GM12878 (cell line): Measurements from ENCODE around the gene KIFC3. TPM values are rescaled to one million over a fixed set of nuclear protein-coding genes. Genes with fewer than 3 reads are reported as not detected.

ENCODE experiments used
- ATAC-seq: fragments of 200-7000 bp; cut with Tn5 transposase; 3 replicates; pipeline ENCODE4 v1.9.1; 2020; ENCODE audit warnings: mild to moderate bottlenecking, moderate library complexity
- BruUV-seq: library from RNA; stranded (reverse); fragments of 400-500 nt; replicated peaks from 2 replicates; lab custom pipeline; 2021; lab: Mats Ljungman, UMichigan
- CTCF ChIA-PET: fragments of 300-600 bp; sonication (Branson Sonifier 250); formaldehyde crosslinking; extraction: SDS; loops from one replicate; lab custom pipeline; 2021; ENCODE audit warnings: inconsistent platforms; lab: Yijun Ruan, JAX
- POLR2A ChIA-PET: fragments of 350-600 bp; formaldehyde crosslinking; extraction: SDS; loops from one replicate; lab custom pipeline; 2021; ENCODE audit warnings: inconsistent platforms; lab: Charles Lee
- RAD21 ChIA-PET: fragments of 300-600 bp; sonication (Branson Sonifier 250); formaldehyde crosslinking; loops from one replicate; lab custom pipeline; 2023; ENCODE audit warnings: antibody characterized with exemption; ENCODE audit not compliant: unreplicated experiment; lab: Charles Lee
- SMC1A ChIA-PET: fragments of 300-600 bp; sonication (Branson Sonifier 250); formaldehyde crosslinking; loops from one replicate; lab custom pipeline; 2023; ENCODE audit not compliant: unreplicated experiment, uncharacterized antibody; lab: Charles Lee
- DNase-seq: peaks from one replicate; pipeline ENCODE4 v3.0.0-alpha.2; 2011; ENCODE audit warnings: low read depth, low spot score
- FAIRE-seq: peaks from 3 replicates; lab custom pipeline; 2011; peaks lifted over from hg19 to GRCh38; lab: Jason Lieb, UNC
- H2AFZ ChIP-seq: 2 replicates; pipeline ENCODE4 v1.6.0; 2011; ENCODE audit warnings: low read depth, low read length, control low read depth; ENCODE audit not compliant: control insufficient read depth
- H3K27ac ChIP-seq: 2 replicates; pipeline ENCODE4 v1.5.1; 2011; ENCODE audit warnings: control low read depth; ENCODE audit not compliant: control insufficient read depth, insufficient read depth
- H3K27me3 ChIP-seq, 2 experiments: replicated peaks in 1 of 2; 2 replicates each; pipeline versions ENCODE4 v1.6.0 to v1.6.1; 2011; ENCODE audit warnings: low read length in 1 of 2; ENCODE audit not compliant: control insufficient read depth in 2 of 2, insufficient read depth in 2 of 2
- H3K36me3 ChIP-seq, 2 experiments: 2 replicates each; pipeline ENCODE4 v1.5.1; 2011; ENCODE audit warnings: low read length in 1 of 2; ENCODE audit not compliant: control insufficient read depth in 2 of 2, insufficient read depth in 2 of 2
- H3K4me1 ChIP-seq: 2 replicates; pipeline ENCODE4 v1.6.1; 2011; ENCODE audit warnings: mild to moderate bottlenecking, low read length, moderate library complexity, mixed read lengths; ENCODE audit not compliant: control insufficient read depth, insufficient read depth
- H3K4me2 ChIP-seq: 2 replicates; pipeline ENCODE4 v1.6.0; 2011; ENCODE audit warnings: control low read depth; ENCODE audit not compliant: control insufficient read depth, insufficient read depth
- H3K4me3 ChIP-seq: fragments of 200-600 bp; sonication (generic); 2 replicates; pipeline ENCODE4 v1.5.1; 2016
- H3K79me2 ChIP-seq: 2 replicates; pipeline ENCODE4 v1.6.0; 2011; ENCODE audit warnings: low read length; ENCODE audit not compliant: control insufficient read depth, insufficient read depth
- H3K9ac ChIP-seq: 2 replicates; pipeline ENCODE4 v1.8.0; 2011; ENCODE audit warnings: low read length, control low read depth, mixed read lengths; ENCODE audit not compliant: control insufficient read depth, insufficient read depth
- H3K9me3 ChIP-seq: replicated peaks from 3 replicates; pipeline ENCODE4 v1.5.1; 2011; ENCODE audit warnings: mild to moderate bottlenecking, low read length; ENCODE audit not compliant: control insufficient read depth, insufficient read depth
- H4K20me1 ChIP-seq: 2 replicates; pipeline ENCODE4 v1.6.0; 2011; ENCODE audit not compliant: control insufficient read depth, insufficient read depth
- IKZF2 ChIP-seq, 2 experiments: fragments of 450-650 bp; IDR thresholded peaks; 2 replicates each; pipeline ENCODE4 v1.6.1; 2017; ENCODE audit warnings: mild to moderate bottlenecking in 2 of 2, moderate library complexity in 2 of 2
- MEF2B ChIP-seq: fragments of 450-650 bp; IDR thresholded peaks from 2 replicates; pipeline ENCODE4 v1.6.1; 2018; ENCODE audit warnings: mild to moderate bottlenecking, moderate library complexity; ENCODE audit not compliant: partially characterized antibody, poor library complexity, severe bottlenecking
- SIX5 ChIP-seq: IDR thresholded peaks from 2 replicates; pipeline ENCODE4 v1.6.1; 2011; ENCODE audit warnings: mild to moderate bottlenecking, low read depth, low read length, moderate library complexity; ENCODE audit not compliant: severe bottlenecking
- SMARCA5 ChIP-seq: fragments of 450-650 bp; IDR thresholded peaks from 2 replicates; pipeline ENCODE4 v1.6.1; 2017; ENCODE audit warnings: mild to moderate bottlenecking
- TCF12 ChIP-seq: IDR thresholded peaks from 2 replicates; pipeline ENCODE4 v1.6.1; 2011; ENCODE audit warnings: low read depth, mild to moderate bottlenecking, low read length
- TCF3 ChIP-seq: IDR thresholded peaks from 2 replicates; pipeline ENCODE4 v1.6.1; 2012; ENCODE audit warnings: low read depth, mild to moderate bottlenecking, low read length, borderline replicate concordance; ENCODE audit not compliant: insufficient read depth
- YBX1 ChIP-seq: fragments of 450-650 bp; IDR thresholded peaks from 2 replicates; pipeline ENCODE4 v1.6.1; 2016; ENCODE audit warnings: antibody characterized with exemption
- WGBS: methylation state at CpG from one replicate; pipeline ENCODE4 v1.1.6; 2016; ENCODE audit warnings: low lambda C conversion rate; ENCODE audit not compliant: insufficient replicate concordance, insufficient coverage; ENCODE audit errors: missing lambda C conversion rate; 5-methylcytosine and 5-hydroxymethylcytosine counted together
- in situ Hi-C: fragments of 300-500 bp; cut with MboI; formaldehyde crosslinking; loops from 9 replicates; pipeline ENCODE4 v1.14.3; 2018; ENCODE audit warnings: mixed read lengths
- intact Hi-C: fragments of 100-400 bp; cut with micrococcal nuclease; formaldehyde crosslinking; loops from one replicate; pipeline ENCODE4 v1.14.2; 2022; ENCODE audit not compliant: unreplicated experiment
- polyA plus RNA-seq, 11 experiments: library from polyadenylated mRNA; depleted of rRNA in 4 of 11; unstranded in 6 of 11; stranded (reverse) in 5 of 11; fragments of >200 nt; fragmentation: Nextera tagmentation in 4 of 11; fragmentation: Illumina TruSeq in 1 of 11; extraction: Ambion mirVana in 4 of 11; extraction: Trizol in 1 of 11; gene quantifications; 1 replicate in 1 of 11; 2 replicates in 10 of 11; pipeline versions ENCODE4 v1.2.1 to v1.2.3, GENCODE V29; 2011 to 2016; ENCODE audit warnings: inconsistent platforms in 2 of 11, missing spikeins in 2 of 11, low read depth in 1 of 11
- total RNA-seq, 4 experiments: library from RNA; depleted of rRNA in 3 of 4; stranded (reverse); fragments of >200 nt in 3 of 4; fragmentation: Illumina TruSeq in 1 of 4; extraction: Trizol in 1 of 4; gene quantifications; 2 replicates each; pipeline versions ENCODE4 v1.2.1 to v1.2.3, GENCODE V29; 2013 to 2021
- TF ChIP-seq, protein P1 (sequence below): fragments of 450-650 bp; IDR thresholded peaks from 2 replicates; pipeline ENCODE4 v1.6.1; 2017; ENCODE audit warnings: borderline replicate concordance
- TF ChIP-seq, protein P2 (sequence below): fragments of 450-650 bp; IDR thresholded peaks from 2 replicates; pipeline ENCODE4 v1.6.1; 2017; ENCODE audit warnings: mild to moderate bottlenecking, low read depth, inconsistent platforms; ENCODE audit not compliant: poor library complexity, severe bottlenecking
- TF ChIP-seq, protein P3 (sequence below): IDR thresholded peaks from 2 replicates; pipeline ENCODE4 v1.6.1; 2012; ENCODE audit warnings: low read length, inconsistent platforms

KIFC3 gene
- total and polyA plus RNA-seq, 10 of the 15 experiments (the other 5 are each of a cell fraction or from before 2014, with no cell fraction given), result 0.22 to 1.3 (median 0.26) TPM; not detected in 3

DNA sequence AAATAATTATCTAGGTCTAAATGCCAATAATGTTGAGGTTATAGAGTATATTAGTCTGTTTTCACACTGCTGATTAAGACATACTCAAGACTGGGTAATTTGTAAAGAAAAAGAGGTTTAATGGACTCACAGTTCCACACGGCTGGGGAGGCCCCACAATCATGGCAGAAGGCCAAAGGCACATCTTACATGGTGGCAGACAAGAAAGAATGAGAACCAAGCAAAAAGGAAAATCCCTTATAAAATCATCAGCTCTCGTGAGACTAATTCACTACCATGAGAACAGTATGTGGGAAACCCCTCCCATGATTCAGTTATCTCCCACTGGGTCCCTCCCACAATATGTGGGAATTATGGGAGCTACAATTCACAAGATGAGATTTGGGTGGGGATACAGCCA, 69.6 kb downstream of the KIFC3 start:
- no peak overlapping the region for H3K9ac ChIP-seq
- H3K4me1 ChIP-seq, result peaks cover 10% of the 10 kb centered on the region
- no peaks in the 10 kb centered on the region for H4K20me1 ChIP-seq
- peaks cover 9% of the 10 kb centered on the region for H3K79me2 ChIP-seq
- H3K27me3 ChIP-seq, result no peaks in the 10 kb centered on the region
- intact Hi-C loops, result no loop called here
- H3K9me3 ChIP-seq, result peaks cover 4% of the 10 kb centered on the region; the same call in 2 of the 3 replicates
- WGBS, result 100% methylated on average over 2 of the region's 2 CpGs
- ATAC-seq (no peak), FAIRE-seq (no peak), DNase-seq (no peak)
- BruUV-seq, result no TSS peak
- no peak overlapping the region for H3K27ac ChIP-seq
- SMC1A ChIA-PET, result no interaction called here
- in situ Hi-C loops, result no loop called here
- no peak overlapping the region for H3K4me3 ChIP-seq
- no peak overlapping the region for H3K4me2 ChIP-seq
- CTCF ChIA-PET, result interaction anchor here (0.7 kb wide), 1 partner anchor 132 kb away, joined by 3 read pairs; no protein-coding TSS in a partner anchor
- POLR2A ChIA-PET, result no interaction called here
- RAD21 ChIA-PET, result no interaction called here
- H3K36me3 ChIP-seq, result no peaks in the 10 kb centered on the region
- H2AFZ ChIP-seq, result no peak overlapping the region
- TF ChIP-seq MEF2B (no peak), TCF3 (no peak), SMARCA5 (no peak), IKZF2 (IDR thresholded peaks at IDR 0.05) (no peak), YBX1 (no peak), TCF12 (no peak)
- TF ChIP-seq, protein P1, sequence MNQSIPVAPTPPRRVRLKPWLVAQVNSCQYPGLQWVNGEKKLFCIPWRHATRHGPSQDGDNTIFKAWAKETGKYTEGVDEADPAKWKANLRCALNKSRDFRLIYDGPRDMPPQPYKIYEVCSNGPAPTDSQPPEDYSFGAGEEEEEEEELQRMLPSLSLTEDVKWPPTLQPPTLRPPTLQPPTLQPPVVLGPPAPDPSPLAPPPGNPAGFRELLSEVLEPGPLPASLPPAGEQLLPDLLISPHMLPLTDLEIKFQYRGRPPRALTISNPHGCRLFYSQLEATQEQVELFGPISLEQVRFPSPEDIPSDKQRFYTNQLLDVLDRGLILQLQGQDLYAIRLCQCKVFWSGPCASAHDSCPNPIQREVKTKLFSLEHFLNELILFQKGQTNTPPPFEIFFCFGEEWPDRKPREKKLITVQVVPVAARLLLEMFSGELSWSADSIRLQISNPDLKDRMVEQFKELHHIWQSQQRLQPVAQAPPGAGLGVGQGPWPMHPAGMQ, result no peak

DNA sequence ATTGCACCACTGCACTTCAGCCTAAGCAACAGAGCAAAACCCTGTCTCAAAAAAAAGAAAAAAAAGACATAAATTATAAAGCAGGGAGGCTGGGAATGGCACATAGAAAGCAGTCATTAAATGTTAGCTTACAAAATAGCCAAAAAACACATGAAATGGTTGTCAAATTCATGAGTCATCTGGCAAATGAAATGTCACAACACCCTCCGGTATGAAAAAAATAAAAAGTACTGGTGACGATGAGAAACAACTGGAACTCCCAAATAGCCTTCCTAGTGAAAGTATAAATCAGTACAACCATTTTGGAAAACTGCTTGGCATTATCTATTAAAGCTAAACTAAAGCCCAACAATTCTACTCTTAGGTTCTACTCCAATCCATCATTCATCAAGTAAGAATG, 70.3 kb downstream of the KIFC3 start:
- FAIRE-seq, result no peak
- BruUV-seq, result no TSS peak
- ChIA-PET SMC1A (no interaction called here), CTCF (no interaction called here), RAD21 (no interaction called here), POLR2A (interaction anchor here (1.0 kb wide), 1 partner anchor 19 kb away, joined by 4 read pairs; no protein-coding TSS in a partner anchor)
- no peak overlapping the region for H3K9ac ChIP-seq
- peaks cover 9% of the 10 kb centered on the region for H3K79me2 ChIP-seq
- DNase-seq, result no peak
- no peaks in the 10 kb centered on the region for H4K20me1 ChIP-seq
- no peak for ATAC-seq
- in situ Hi-C loops (no loop called here), intact Hi-C loops (no loop called here)
- peaks cover 4% of the 10 kb centered on the region; the same call in 2 of the 3 replicates for H3K9me3 ChIP-seq
- H3K4me3 ChIP-seq, result no peak overlapping the region
- H3K36me3 ChIP-seq, result no peaks in the 10 kb centered on the region
- WGBS, result 98% methylated on average over 2 of the region's 2 CpGs
- no peak overlapping the region for H2AFZ ChIP-seq
- H3K4me2 ChIP-seq, result no peak overlapping the region
- H3K27me3 ChIP-seq, result no peaks in the 10 kb centered on the region
- TF ChIP-seq, protein P2, sequence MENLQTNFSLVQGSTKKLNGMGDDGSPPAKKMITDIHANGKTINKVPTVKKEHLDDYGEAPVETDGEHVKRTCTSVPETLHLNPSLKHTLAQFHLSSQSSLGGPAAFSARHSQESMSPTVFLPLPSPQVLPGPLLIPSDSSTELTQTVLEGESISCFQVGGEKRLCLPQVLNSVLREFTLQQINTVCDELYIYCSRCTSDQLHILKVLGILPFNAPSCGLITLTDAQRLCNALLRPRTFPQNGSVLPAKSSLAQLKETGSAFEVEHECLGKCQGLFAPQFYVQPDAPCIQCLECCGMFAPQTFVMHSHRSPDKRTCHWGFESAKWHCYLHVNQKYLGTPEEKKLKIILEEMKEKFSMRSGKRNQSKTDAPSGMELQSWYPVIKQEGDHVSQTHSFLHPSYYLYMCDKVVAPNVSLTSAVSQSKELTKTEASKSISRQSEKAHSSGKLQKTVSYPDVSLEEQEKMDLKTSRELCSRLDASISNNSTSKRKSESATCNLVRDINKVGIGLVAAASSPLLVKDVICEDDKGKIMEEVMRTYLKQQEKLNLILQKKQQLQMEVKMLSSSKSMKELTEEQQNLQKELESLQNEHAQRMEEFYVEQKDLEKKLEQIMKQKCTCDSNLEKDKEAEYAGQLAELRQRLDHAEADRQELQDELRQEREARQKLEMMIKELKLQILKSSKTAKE, result no peak
- no peak for TF ChIP-seq SIX5
- TF ChIP-seq, protein P3, sequence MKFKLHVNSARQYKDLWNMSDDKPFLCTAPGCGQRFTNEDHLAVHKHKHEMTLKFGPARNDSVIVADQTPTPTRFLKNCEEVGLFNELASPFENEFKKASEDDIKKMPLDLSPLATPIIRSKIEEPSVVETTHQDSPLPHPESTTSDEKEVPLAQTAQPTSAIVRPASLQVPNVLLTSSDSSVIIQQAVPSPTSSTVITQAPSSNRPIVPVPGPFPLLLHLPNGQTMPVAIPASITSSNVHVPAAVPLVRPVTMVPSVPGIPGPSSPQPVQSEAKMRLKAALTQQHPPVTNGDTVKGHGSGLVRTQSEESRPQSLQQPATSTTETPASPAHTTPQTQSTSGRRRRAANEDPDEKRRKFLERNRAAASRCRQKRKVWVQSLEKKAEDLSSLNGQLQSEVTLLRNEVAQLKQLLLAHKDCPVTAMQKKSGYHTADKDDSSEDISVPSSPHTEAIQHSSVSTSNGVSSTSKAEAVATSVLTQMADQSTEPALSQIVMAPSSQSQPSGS, result no peak
- peaks cover 10% of the 10 kb centered on the region for H3K4me1 ChIP-seq
- no peak overlapping the region for H3K27ac ChIP-seq
